Chondrocyte (in vitro differentiated cells): ENCODE measurements around the gene HOXA9. TPM values are rescaled to one million over a fixed set of nuclear protein-coding genes. Genes with fewer than 3 reads are reported as not detected.

Experiments used
- DNase-seq: peaks from one replicate; pipeline ENCODE4 v3.0.0; 2021; ENCODE audit warnings: mixed read lengths, low spot score
- H3K27ac Mint-ChIP-seq: one replicate; pipeline ENCODE4 v1.8.0; 2021; ENCODE audit warnings: mild to moderate bottlenecking, moderate library complexity, mixed read lengths; ENCODE audit not compliant: unreplicated experiment
- H3K27me3 Mint-ChIP-seq: 2 replicates; pipeline ENCODE4 v1.8.0; 2021; ENCODE audit warnings: low read depth, mixed read lengths
- H3K36me3 Mint-ChIP-seq: 2 replicates; pipeline ENCODE4 v1.8.0; 2021; ENCODE audit warnings: low read depth, mixed read lengths
- H3K4me1 Mint-ChIP-seq: 2 replicates; pipeline ENCODE4 v1.8.0; 2021; ENCODE audit warnings: low read depth, mild to moderate bottlenecking, mixed read lengths
- H3K4me3 Mint-ChIP-seq: one replicate; pipeline ENCODE4 v1.8.0; 2021; ENCODE audit warnings: mild to moderate bottlenecking, moderate library complexity, mixed read lengths; ENCODE audit not compliant: unreplicated experiment
- H3K9me3 Mint-ChIP-seq: 2 replicates; pipeline ENCODE4 v1.8.0; 2021; ENCODE audit warnings: low read depth, mixed read lengths
- total RNA-seq: library from RNA; stranded (reverse); gene quantifications from 3 replicates; pipeline ENCODE4 v1.2.1, GENCODE V29; 2021
- TF ChIP-seq, protein P1 (sequence below): fragments of 200-600 bp; sonication (generic); IDR thresholded peaks from 2 replicates; pipeline ENCODE4 v1.5.0; 2021; ENCODE audit warnings: antibody characterized with exemption, mild to moderate bottlenecking, moderate library complexity

HOXA9 gene
- total RNA-seq, 1 donor from 2014 or later: not detected

DNA sequence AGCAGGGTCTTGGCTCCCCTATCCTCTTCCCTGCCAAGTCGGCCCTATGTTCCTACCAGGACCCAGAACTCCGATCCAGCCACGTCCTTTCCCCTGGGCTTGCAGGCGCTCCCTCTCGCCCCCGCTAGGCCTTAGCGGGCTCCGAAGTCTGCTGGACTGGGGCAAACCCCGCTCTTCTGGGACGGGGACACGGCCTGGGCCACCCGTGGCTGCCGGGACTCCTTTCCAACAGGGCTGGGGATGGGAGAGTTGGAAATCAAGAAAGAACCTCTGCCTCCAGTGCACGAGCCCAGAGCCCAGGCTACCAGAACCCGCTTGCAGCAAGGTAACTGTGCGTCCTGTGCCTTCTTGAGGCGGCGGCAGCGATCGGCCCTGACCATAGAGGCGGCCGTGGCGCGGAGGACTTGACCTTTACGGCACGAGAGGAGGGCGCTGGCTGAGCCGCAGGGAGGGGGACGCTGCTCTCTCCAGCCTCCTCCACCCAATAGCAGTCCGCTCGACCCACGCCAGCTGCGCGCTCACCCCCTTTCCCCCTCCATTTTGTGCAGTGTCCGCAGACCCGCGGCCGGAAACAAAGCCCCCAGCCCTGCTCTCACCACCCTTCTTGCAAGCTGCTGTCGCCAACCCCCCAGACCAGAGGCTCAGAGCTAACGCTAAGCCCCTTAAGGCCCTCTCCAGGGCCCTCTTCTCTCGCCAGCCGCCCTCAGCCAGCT is 26.7 kb upstream of the HOXA9 start:
- no peak for DNase-seq
- no peak overlapping the region for H3K27ac Mint-ChIP-seq
- peak overlapping the region; percentile 47 for H3K4me3 Mint-ChIP-seq
- H3K36me3 Mint-ChIP-seq: peaks cover 4% of the 10 kb centered on the region
- H3K9me3 Mint-ChIP-seq: no peaks in the 10 kb centered on the region
- peaks cover 81% of the 10 kb centered on the region for H3K27me3 Mint-ChIP-seq
- TF ChIP-seq, protein P1, sequence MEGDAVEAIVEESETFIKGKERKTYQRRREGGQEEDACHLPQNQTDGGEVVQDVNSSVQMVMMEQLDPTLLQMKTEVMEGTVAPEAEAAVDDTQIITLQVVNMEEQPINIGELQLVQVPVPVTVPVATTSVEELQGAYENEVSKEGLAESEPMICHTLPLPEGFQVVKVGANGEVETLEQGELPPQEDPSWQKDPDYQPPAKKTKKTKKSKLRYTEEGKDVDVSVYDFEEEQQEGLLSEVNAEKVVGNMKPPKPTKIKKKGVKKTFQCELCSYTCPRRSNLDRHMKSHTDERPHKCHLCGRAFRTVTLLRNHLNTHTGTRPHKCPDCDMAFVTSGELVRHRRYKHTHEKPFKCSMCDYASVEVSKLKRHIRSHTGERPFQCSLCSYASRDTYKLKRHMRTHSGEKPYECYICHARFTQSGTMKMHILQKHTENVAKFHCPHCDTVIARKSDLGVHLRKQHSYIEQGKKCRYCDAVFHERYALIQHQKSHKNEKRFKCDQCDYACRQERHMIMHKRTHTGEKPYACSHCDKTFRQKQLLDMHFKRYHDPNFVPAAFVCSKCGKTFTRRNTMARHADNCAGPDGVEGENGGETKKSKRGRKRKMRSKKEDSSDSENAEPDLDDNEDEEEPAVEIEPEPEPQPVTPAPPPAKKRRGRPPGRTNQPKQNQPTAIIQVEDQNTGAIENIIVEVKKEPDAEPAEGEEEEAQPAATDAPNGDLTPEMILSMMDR: no peak
- H3K4me1 Mint-ChIP-seq: peaks cover 24% of the 10 kb centered on the region

DNA sequence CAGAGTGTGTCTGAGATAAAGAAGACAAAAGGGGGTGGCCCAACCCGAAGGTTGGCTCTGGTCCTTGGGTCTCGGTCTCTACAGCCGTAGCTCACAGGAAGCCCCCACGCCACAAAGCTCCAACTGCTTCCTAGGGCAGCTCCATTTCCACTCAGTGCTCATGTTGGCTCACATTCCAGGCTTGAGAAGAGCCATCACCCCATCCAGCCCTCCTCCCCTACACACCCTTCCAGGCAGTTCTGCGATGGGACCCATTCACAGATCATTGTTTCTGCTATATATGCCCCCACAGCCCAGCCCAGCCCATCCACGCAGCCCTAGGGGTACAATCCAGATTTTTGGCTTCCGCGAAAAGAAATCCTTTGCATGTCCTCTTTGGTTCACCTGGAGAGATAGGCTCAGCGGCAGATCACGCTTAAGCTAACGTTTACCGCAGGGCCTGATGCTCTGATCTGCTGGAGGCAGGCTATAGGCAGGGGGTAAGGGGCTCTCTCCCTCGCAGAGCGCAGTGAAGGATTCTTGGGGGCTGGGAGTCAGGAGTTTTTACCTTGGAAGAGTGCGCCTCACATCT is 25.9 kb upstream of the HOXA9 start:
- Mint-ChIP-seq H3K4me3 (no peak overlapping the region), H3K9me3 (no peaks in the 10 kb centered on the region), H3K4me1 (peaks cover 24% of the 10 kb centered on the region)

DNA sequence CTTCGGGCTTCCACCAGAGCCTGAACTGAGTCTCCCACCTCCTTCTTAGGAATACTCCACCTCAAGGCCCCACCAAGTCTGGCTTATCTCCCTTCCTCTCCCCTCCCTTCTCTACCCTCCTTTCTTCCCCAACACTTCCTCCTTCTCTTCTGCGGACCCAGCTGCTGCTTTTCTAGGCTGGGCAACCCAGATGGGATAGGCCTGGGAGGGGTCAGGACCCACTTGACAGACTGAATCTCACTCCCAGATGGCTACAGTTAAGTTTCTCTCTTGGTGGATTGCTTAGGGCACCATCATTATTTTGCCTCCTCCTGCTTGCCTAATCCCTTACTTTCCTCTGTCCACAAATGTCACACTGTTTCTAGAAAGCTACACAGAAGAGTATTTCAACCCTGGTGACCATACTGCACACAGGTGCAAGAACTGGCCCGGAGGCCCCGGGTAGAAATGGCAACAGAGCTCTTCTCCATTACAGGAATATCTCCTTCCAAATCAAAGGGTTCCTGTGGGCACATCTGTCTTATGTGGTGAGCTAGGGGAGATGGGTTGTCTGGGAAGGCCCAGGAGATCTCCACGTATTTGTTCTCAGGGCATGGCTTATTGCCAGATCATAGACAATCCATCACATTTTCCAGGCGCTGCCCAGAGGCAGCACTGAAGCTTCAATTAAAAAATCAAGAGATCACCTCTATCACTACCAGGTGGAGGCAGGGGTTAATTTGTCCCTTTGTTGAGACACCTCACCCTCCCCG is 24.8 kb upstream of the HOXA9 start:
- Mint-ChIP-seq H3K9me3 (no peaks in the 10 kb centered on the region), H3K27ac (no peak overlapping the region), H3K4me3 (no peak overlapping the region), H3K36me3 (peaks cover 4% of the 10 kb centered on the region), H3K4me1 (peaks cover 31% of the 10 kb centered on the region), H3K27me3 (peaks cover 87% of the 10 kb centered on the region)
- DNase-seq: no peak
- TF ChIP-seq, protein P1: no peak

More for the DNA sequence above, 25.9 kb upstream of the HOXA9 start:
- Mint-ChIP-seq H3K27ac (no peak overlapping the region), H3K36me3 (peaks cover 4% of the 10 kb centered on the region), H3K27me3 (peaks cover 82% of the 10 kb centered on the region)
- TF ChIP-seq, protein P1: no peak
- DNase-seq: no peak

DNA sequence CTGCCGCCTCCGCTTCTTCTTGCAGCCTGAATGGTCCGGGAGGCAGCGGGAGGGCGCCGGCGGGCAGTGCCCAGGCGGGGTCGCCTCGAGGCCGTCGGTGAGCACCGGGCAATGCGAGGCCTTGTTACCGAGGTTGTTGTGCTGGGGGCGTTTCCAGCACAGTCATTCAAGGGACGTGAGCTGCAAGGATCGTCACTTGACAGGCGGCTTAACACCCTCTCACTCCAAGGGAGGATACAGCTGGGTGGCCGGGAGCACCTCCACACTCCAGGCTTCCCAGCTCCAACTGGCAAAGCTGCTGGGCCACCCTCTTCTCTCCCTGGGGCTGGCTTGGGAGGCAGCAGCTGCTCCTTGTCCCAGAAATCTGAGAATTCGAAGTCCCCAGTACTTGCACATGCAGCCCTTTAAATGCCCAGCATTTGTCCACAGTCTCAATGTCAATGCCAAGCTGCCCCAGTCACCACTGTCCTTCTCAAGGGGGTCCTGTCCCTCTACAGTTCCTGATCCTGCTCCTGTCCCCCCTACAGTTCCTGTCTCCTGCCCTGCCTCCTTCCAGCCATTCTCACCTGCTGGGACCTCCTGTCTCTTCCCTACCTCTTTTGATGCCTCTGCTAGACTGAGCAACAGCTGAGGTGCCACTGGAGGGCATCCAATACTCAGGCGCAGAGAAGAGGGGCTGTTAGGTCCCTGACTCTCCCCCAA is 24.1 kb upstream of the HOXA9 start:
- Mint-ChIP-seq H3K4me3 (peak overlapping the region; percentile 66), H3K9me3 (no peaks in the 10 kb centered on the region), H3K4me1 (peaks cover 38% of the 10 kb centered on the region), H3K27me3 (peaks cover 86% of the 10 kb centered on the region), H3K36me3 (peaks cover 4% of the 10 kb centered on the region), H3K27ac (no peak overlapping the region)
- TF ChIP-seq, protein P1: no peak
- DNase-seq: no peak
